ENCODE measurements around the gene MICALL2.
A peak's percentile ranks its signal among the peaks of the same experiment; 100 is the strongest.

Gene MICALL2

GRCh38 chr7:1479287-1479686 lies 20.0 kb upstream of the MICALL2 start:
- no peak for DNase-seq (ENCODE audit: low read depth)
- no peak for TF ChIP-seq CTCF (IDR thresholded peaks at IDR 0.05; ENCODE audit: insufficient read depth, low read depth, low read length, missing control alignments)
- H3K4me3 ChIP-seq (ENCODE audit: low read depth, low read length): no peak overlapping the region

- no peak overlapping the region for H3K4me3 ChIP-seq (ENCODE audit: low read depth, low read length)
- no peak for TF ChIP-seq CTCF (IDR thresholded peaks at IDR 0.05; ENCODE audit: insufficient read depth, low read depth, low read length, missing control alignments)
- DNase-seq (ENCODE audit: low read depth): no peak
Observed at GRCh38 chr7:1478480-1478879, 19.2 kb upstream of the MICALL2 start.

- no peak for DNase-seq (ENCODE audit: low read depth)
- no peak overlapping the region for H3K4me3 ChIP-seq (ENCODE audit: low read depth, low read length)
- no peak for TF ChIP-seq CTCF (IDR thresholded peaks at IDR 0.05; ENCODE audit: insufficient read depth, low read depth, low read length, missing control alignments)
Observed at GRCh38 chr7:1476859-1477258, 17.6 kb upstream of the MICALL2 start.

GRCh38 chr7:1475991-1476390 lies 16.7 kb upstream of the MICALL2 start:
- DNase-seq (ENCODE audit: low read depth): no peak
- no peak for TF ChIP-seq CTCF (IDR thresholded peaks at IDR 0.05; ENCODE audit: insufficient read depth, low read depth, low read length, missing control alignments)
- no peak overlapping the region for H3K4me3 ChIP-seq (ENCODE audit: low read depth, low read length)

GRCh38 chr7:1475393-1475792 lies 16.1 kb upstream of the MICALL2 start:
- no peak for DNase-seq (ENCODE audit: low read depth)
- no peak for TF ChIP-seq CTCF (IDR thresholded peaks at IDR 0.05; ENCODE audit: insufficient read depth, low read depth, low read length, missing control alignments)
- no peak overlapping the region for H3K4me3 ChIP-seq (ENCODE audit: low read depth, low read length)

- H3K4me3 ChIP-seq (ENCODE audit: low read depth, low read length): no peak overlapping the region
- TF ChIP-seq CTCF (IDR thresholded peaks at IDR 0.05; ENCODE audit: insufficient read depth, low read depth, low read length, missing control alignments): no peak
- no peak for DNase-seq (ENCODE audit: low read depth)
Observed at GRCh38 chr7:1474736-1475135, 15.5 kb upstream of the MICALL2 start.

- TF ChIP-seq CTCF (IDR thresholded peaks at IDR 0.05; ENCODE audit: insufficient read depth, low read depth, low read length, missing control alignments): peak; percentile 96
- no peak overlapping the region for H3K4me3 ChIP-seq (ENCODE audit: low read depth, low read length)
- peak; percentile 88 for DNase-seq (ENCODE audit: low read depth)
Observed at GRCh38 chr7:1473864-1474512, 14.7 kb upstream of the MICALL2 start.

All from GM12865 (cell line).